Pancreas (tissue), 10 donors: Measurements from ENCODE around the gene ARID3B. TPM values are rescaled to one million over a fixed set of nuclear protein-coding genes. Genes with fewer than 3 reads are reported as not detected.
A peak's percentile ranks its signal among the peaks of the same experiment; 100 is the strongest.

ENCODE experiments used
- ATAC-seq, 4 donors: fragments of 200-7000 bp; cut with Tn5 transposase; one replicate each; pipeline versions ENCODE4 v1.8.0 to v1.9.1; 2020; ENCODE audit warnings: mild to moderate bottlenecking in 4 of 4, moderate library complexity in 4 of 4
- DNase-seq, 6 donors: peaks; one replicate each; pipeline ENCODE4 v3.0.0-alpha.2; 2020
- FAIRE-seq: peaks from 2 replicates; lab custom pipeline; 2012; peaks lifted over from hg19 to GRCh38; lab: Jason Lieb, UNC
- H3K27ac ChIP-seq, 4 donors: fragments of 200-600 bp; sonication (generic); 1 replicate in 3 of 4; 2 replicates in 1 of 4; pipeline versions ENCODE4 v1.5.0 to v1.8.0; 2020
- H3K27me3 ChIP-seq, 4 donors: fragments of 200-600 bp; one replicate each; pipeline ENCODE4 v1.8.0; 2021
- H3K36me3 ChIP-seq, 3 donors: fragments of 200-600 bp; sonication (generic) in 1 of 3; one replicate each; pipeline versions ENCODE4 v1.5.0 to v1.8.0; 2020 to 2021
- H3K4me1 ChIP-seq, 3 donors: fragments of 200-600 bp; one replicate each; pipeline ENCODE4 v1.8.0; 2021
- H3K4me3 ChIP-seq, 4 donors: fragments of 200-600 bp; sonication (generic) in 2 of 4; one replicate each; pipeline versions ENCODE4 v1.5.0 to v1.8.0; 2020 to 2021
- H3K9me3 ChIP-seq, 4 donors: fragments of 200-600 bp; one replicate each; pipeline ENCODE4 v1.8.0; 2021
- CTCF ChIP-seq, 4 donors: fragments of 200-600 bp; sonication (generic) in 3 of 4; IDR thresholded peaks; one replicate each; pipeline versions ENCODE4 v1.5.0 to v1.8.0; 2021; ENCODE audit warnings: antibody characterized with exemption in 4 of 4
- WGBS, 2 donors: extraction: QIAGEN DNeasy Blood & Tissue Kit; methylation state at CpG; one replicate each; pipeline ENCODE4 v1.1.7; 2013; 5-methylcytosine and 5-hydroxymethylcytosine counted together
- intact Hi-C, 3 donors: fragments of 100-400 bp; cut with DNase I; formaldehyde crosslinking; loops; one replicate each; pipeline versions ENCODE4 v1.11.1 to v1.14.2; 2022
- polyA plus RNA-seq, 2 donors: library from polyadenylated mRNA; stranded (reverse); fragments of 200-250 nt; gene quantifications; one replicate each; pipeline ENCODE4 v1.2.3, GENCODE V29; 2013
- total RNA-seq, 6 donors: library from RNA; stranded (reverse); fragmentation: NEBNext Ultra II Directional in 4 of 6; extraction: Animal tissue kit (Norgen Biotek cat#: 25700) in 4 of 6; gene quantifications; one replicate each; pipeline versions ENCODE4 v1.2.1 to v1.2.4, GENCODE V29; 2021 to 2023
- donor health status: healthy with polysubstance abuse.
- donor health status: DM: no; HTN: no; CAD: no; lungs with moderate emphysema.
- donor health status: DM: no; HTN: no; CAD: no.
- donor health status: control.
- donor health status: control.
- donor health status: Bipolar disorder and iron deficiency.
- donor health status: DM: yes; HTN: yes; CAD: no.
- donor health status: DM: no; HTN: no; CAD: no.
- donor health status: DM: no; HTN: no; CAD: no.
- donor health status: DM: yes; HTN: yes; CAD: no.

Gene ARID3B
- total and polyA plus RNA-seq, 8 donors: 2.9 to 4.8 (median 3.8) TPM

- ATAC-seq (no peak), DNase-seq (peak in 2 of 6 donors; percentile 15 to 58), FAIRE-seq (no peak)
- Histone ChIP-seq H3K9me3 (no peaks in the 10 kb centered on the region), H3K4me1 (no peaks in the 10 kb centered on the region), H3K27ac (no peak overlapping the region), H3K36me3 (no peaks in the 10 kb centered on the region), H3K4me3 (no peak overlapping the region), H3K27me3 (no peaks in the 10 kb centered on the region)
- intact Hi-C loops: no loop called here
- WGBS, 2 donors: 72 to 76% methylated on average over 12 of the region's 12 CpGs
- no peak for TF ChIP-seq CTCF (IDR thresholded peaks at IDR 0.05)
These were observed 64.2 kb downstream of the ARID3B start for GRCh38 chr15:74604983-74605794.

- TF ChIP-seq CTCF (IDR thresholded peaks at IDR 0.05): no peak
- no peaks in the 10 kb centered on the region for H3K4me1 ChIP-seq
- FAIRE-seq (no peak), ATAC-seq (no peak), DNase-seq (no peak)
- no peaks in the 10 kb centered on the region for H3K36me3 ChIP-seq
- no peaks in the 10 kb centered on the region for H3K27me3 ChIP-seq
- 36 to 53% methylated on average over 1 of the region's 1 CpG for WGBS, 2 donors
- no peak overlapping the region for H3K27ac ChIP-seq
- H3K9me3 ChIP-seq: no peaks in the 10 kb centered on the region
- intact Hi-C loops: no loop called here
- no peak overlapping the region for H3K4me3 ChIP-seq
These were observed 64.8 kb downstream of the ARID3B start for GRCh38 chr15:74605795-74606150.

GRCh38 chr15:74608786-74609185 lies 67.8 kb downstream of the ARID3B start:
- Histone ChIP-seq H3K4me1 (no peaks in the 10 kb centered on the region), H3K27me3 (no peaks in the 10 kb centered on the region), H3K9me3 (no peaks in the 10 kb centered on the region), H3K4me3 (no peak overlapping the region), H3K36me3 (no peaks in the 10 kb centered on the region), H3K27ac (no peak overlapping the region)
- intact Hi-C loops: no loop called here
- FAIRE-seq: no peak
- 81 to 86% methylated on average over 3 of the region's 3 CpGs for WGBS, 2 donors
- ATAC-seq: no peak
- DNase-seq: peak in 1 of 6 donors; percentile 78
- TF ChIP-seq CTCF (IDR thresholded peaks at IDR 0.05): no peak

- DNase-seq (peak in 1 of 6 donors; percentile 55), FAIRE-seq (no peak), ATAC-seq (no peak)
- Histone ChIP-seq H3K4me1 (no peaks in the 10 kb centered on the region), H3K36me3 (no peaks in the 10 kb centered on the region), H3K27ac (no peak overlapping the region), H3K4me3 (no peak overlapping the region), H3K9me3 (no peaks in the 10 kb centered on the region), H3K27me3 (no peaks in the 10 kb centered on the region)
- 86 to 90% methylated on average over 3 of the region's 3 CpGs for WGBS, 2 donors
- no peak for TF ChIP-seq CTCF (IDR thresholded peaks at IDR 0.05)
- intact Hi-C loops: loop anchor here in 2 of 3 donors (10.0 kb wide), 2 partner anchors 65 to 235 kb away; partner anchors contain the start of gene ARID3B (in 1 of the 2)
These were observed 68.9 kb downstream of the ARID3B start for GRCh38 chr15:74609938-74610301.
